HFF-Myc (cell line): ENCODE data around the gene RETREG1.
A peak's percentile ranks its signal among the peaks of the same experiment; 100 is the strongest.
"Not testable (repeated sequence)": the region's sequence is repeated elsewhere in the genome, so short reads cannot be mapped to it uniquely, and the experiment has no call there.

ENCODE experiments used
- DNase-seq: peaks from one replicate; pipeline ENCODE4 v3.0.0-alpha.2; 2011; ENCODE audit warnings: low read depth; ENCODE audit errors: extremely low read depth
- H3K4me3 ChIP-seq: replicated peaks from 2 replicates; pipeline ENCODE4 v1.5.1; 2011; ENCODE audit warnings: low read depth, mild to moderate bottlenecking, control low read depth, low read length
- CTCF ChIP-seq: IDR thresholded peaks from 2 replicates; pipeline ENCODE4 v1.5.1; 2012; ENCODE audit warnings: mild to moderate bottlenecking, low read depth, low read length, control low read depth; ENCODE audit errors: missing control alignments

The RETREG1 gene

GRCh38 chr5:16617274-16617968 lies 624 bp upstream of the RETREG1 start:
- peak overlapping the region; percentile 42 for H3K4me3 ChIP-seq
- no peak for DNase-seq
- TF ChIP-seq CTCF = no peak

- no peak for TF ChIP-seq CTCF
- H3K4me3 ChIP-seq = peak overlapping the region; percentile 42
- no peak for DNase-seq
These were observed 859 bp downstream of the RETREG1 start for GRCh38 chr5:16615741-16616535.

- TF ChIP-seq CTCF = no peak
- DNase-seq = no peak
- H3K4me3 ChIP-seq = no peak overlapping the region
These were observed 4.8 kb downstream of the RETREG1 start for GRCh38 chr5:16612007-16612406.

GRCh38 chr5:16610896-16611295 lies 5.9 kb downstream of the RETREG1 start:
- DNase-seq, H3K4me3 ChIP-seq: not testable (repeated sequence)

- TF ChIP-seq CTCF = no peak
- DNase-seq = no peak
- no peak overlapping the region for H3K4me3 ChIP-seq
These were observed 7.4 kb downstream of the RETREG1 start for GRCh38 chr5:16609412-16609811.

- TF ChIP-seq CTCF = no peak
- no peak for DNase-seq
- no peak overlapping the region for H3K4me3 ChIP-seq
These were observed 10.2 kb downstream of the RETREG1 start for GRCh38 chr5:16606628-16607027.

GRCh38 chr5:16603701-16604100 lies 13.1 kb downstream of the RETREG1 start:
- H3K4me3 ChIP-seq = no peak overlapping the region
- no peak for DNase-seq
- TF ChIP-seq CTCF = no peak
